Measurements from ENCODE around the gene ACTR10.
A peak's percentile ranks its signal among the peaks of the same experiment; 100 is the strongest.

The ACTR10 gene

DNA sequence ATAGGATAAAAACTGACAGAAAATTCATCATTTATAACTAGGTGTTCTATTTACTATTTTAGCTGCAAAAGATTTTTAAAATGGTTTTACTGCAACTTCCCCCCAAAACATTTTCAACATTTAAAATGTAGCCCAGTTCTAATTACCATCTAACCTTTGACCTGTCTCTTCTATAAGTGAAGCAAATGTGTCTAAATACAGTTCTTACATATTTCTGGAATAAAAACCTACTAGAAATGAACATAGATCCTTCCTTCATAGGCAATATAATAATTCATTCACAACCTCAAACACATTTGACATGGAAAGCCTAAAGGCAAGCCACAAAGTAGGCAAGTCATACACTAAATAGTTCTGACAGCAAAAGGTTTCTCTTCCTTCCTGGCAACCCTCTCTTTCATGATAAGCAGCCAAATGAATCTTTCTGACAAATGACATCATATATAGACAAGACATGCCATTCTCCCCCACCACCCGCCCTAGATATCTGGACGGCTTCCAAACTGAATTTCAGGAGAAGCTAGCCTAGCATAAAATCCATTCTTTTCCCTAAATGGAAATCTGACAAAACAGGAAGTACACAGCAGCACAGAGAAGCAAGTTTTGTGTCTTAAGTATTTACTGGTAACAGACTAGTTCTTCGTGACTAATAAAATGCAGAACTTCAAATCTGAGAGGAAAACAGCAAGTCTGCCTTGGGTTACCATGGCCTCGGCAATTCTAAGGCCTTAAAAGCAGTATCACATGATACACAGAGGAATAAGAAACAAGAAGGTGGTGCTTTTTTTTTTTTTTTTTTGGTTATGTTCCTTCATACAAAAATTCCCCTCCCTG lies 81.2 kb downstream of the ACTR10 start (continued):
- peak; percentile 88 for TF ChIP-seq ZBTB21 (tag by site-specific recombination; IDR thresholded peaks at IDR 0.05)
- TF ChIP-seq ZFP41 (tag by site-specific recombination; IDR thresholded peaks at IDR 0.05; ENCODE audit: borderline replicate concordance), result no peak
- TF ChIP-seq IKZF3 (tag by site-specific recombination; IDR thresholded peaks at IDR 0.05), result 0 out of 2 replicates have a peak, but pooled peaks have one; percentile 42
- TF ChIP-seq ZBTB1 (tag by site-specific recombination; IDR thresholded peaks at IDR 0.05), result no peak
- TF ChIP-seq, protein P1, sequence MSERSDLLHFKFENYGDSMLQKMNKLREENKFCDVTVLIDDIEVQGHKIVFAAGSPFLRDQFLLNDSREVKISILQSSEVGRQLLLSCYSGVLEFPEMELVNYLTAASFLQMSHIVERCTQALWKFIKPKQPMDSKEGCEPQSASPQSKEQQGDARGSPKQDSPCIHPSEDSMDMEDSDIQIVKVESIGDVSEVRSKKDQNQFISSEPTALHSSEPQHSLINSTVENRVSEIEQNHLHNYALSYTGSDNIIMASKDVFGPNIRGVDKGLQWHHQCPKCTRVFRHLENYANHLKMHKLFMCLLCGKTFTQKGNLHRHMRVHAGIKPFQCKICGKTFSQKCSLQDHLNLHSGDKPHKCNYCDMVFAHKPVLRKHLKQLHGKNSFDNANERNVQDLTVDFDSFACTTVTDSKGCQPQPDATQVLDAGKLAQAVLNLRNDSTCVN (tag by site-specific recombination; optimal IDR thresholded peaks at IDR 0.05), result no peak
- TF ChIP-seq ZNF843 (tag by site-specific recombination; IDR thresholded peaks at IDR 0.05), result peak; percentile 27; the same call in 1 of the 2 replicates
- TF ChIP-seq ZNF16 (tag by site-specific recombination; IDR thresholded peaks at IDR 0.05; ENCODE audit: low read depth), result no peak
- TF ChIP-seq ZNF600 (tag by site-specific recombination; IDR thresholded peaks at IDR 0.05), result 0 out of 2 replicates have a peak, but pooled peaks have one; percentile 31
- TF ChIP-seq ZNF391 (tag by site-specific recombination; IDR thresholded peaks at IDR 0.05; ENCODE audit: borderline replicate concordance, low read depth), result no peak
- TF ChIP-seq ZBTB17 (tag by site-specific recombination; IDR thresholded peaks at IDR 0.05), result 0 out of 2 replicates have a peak, but pooled peaks have one; percentile 34
- peak; percentile 32; the same call in 1 of the 2 replicates for TF ChIP-seq KLF1 (tag by site-specific recombination; IDR thresholded peaks at IDR 0.05)
- TF ChIP-seq, protein P2, sequence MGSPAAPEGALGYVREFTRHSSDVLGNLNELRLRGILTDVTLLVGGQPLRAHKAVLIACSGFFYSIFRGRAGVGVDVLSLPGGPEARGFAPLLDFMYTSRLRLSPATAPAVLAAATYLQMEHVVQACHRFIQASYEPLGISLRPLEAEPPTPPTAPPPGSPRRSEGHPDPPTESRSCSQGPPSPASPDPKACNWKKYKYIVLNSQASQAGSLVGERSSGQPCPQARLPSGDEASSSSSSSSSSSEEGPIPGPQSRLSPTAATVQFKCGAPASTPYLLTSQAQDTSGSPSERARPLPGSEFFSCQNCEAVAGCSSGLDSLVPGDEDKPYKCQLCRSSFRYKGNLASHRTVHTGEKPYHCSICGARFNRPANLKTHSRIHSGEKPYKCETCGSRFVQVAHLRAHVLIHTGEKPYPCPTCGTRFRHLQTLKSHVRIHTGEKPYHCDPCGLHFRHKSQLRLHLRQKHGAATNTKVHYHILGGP (tag by site-specific recombination; IDR thresholded peaks at IDR 0.05), result no peak
- peak; percentile 48; the same call in 1 of the 2 replicates for TF ChIP-seq SP7 (tag by site-specific recombination; IDR thresholded peaks at IDR 0.05)
- TF ChIP-seq ZNF791 (tag by site-specific recombination; IDR thresholded peaks at IDR 0.05), result no peak
- TF ChIP-seq ZNF274 (IDR thresholded peaks at IDR 0.05; ENCODE audit: low read length), result no peak
- TF ChIP-seq ZNF274 (tag by site-specific recombination; IDR thresholded peaks at IDR 0.05; ENCODE audit: borderline replicate concordance), result no peak
- TF ChIP-seq ZFP69B (tag by site-specific recombination; IDR thresholded peaks at IDR 0.05), result no peak
- TF ChIP-seq MEIS1 (CRISPR knock-in tag; IDR thresholded peaks at IDR 0.05; ENCODE audit: borderline replicate concordance), result 0 out of 2 replicates have a peak, but pooled peaks have one; percentile 25
- TF ChIP-seq KLF7 (tag by site-specific recombination; IDR thresholded peaks at IDR 0.05; ENCODE audit: borderline replicate concordance), result no peak
- TF ChIP-seq ZNF366 (tag by site-specific recombination; conservative IDR thresholded peaks at IDR 0.05), result peak; percentile 85
- no peak for TF ChIP-seq ZNF658 (tag by site-specific recombination; IDR thresholded peaks at IDR 0.05)
- TF ChIP-seq, protein P3, sequence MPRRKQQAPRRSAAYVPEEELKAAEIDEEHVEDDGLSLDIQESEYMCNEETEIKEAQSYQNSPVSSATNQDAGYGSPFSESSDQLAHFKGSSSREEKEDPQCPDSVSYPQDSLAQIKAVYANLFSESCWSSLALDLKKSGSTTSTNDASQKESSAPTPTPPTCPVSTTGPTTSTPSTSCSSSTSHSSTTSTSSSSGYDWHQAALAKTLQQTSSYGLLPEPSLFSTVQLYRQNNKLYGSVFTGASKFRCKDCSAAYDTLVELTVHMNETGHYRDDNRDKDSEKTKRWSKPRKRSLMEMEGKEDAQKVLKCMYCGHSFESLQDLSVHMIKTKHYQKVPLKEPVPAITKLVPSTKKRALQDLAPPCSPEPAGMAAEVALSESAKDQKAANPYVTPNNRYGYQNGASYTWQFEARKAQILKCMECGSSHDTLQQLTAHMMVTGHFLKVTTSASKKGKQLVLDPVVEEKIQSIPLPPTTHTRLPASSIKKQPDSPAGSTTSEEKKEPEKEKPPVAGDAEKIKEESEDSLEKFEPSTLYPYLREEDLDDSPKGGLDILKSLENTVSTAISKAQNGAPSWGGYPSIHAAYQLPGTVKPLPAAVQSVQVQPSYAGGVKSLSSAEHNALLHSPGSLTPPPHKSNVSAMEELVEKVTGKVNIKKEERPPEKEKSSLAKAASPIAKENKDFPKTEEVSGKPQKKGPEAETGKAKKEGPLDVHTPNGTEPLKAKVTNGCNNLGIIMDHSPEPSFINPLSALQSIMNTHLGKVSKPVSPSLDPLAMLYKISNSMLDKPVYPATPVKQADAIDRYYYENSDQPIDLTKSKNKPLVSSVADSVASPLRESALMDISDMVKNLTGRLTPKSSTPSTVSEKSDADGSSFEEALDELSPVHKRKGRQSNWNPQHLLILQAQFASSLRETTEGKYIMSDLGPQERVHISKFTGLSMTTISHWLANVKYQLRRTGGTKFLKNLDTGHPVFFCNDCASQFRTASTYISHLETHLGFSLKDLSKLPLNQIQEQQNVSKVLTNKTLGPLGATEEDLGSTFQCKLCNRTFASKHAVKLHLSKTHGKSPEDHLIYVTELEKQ (tag by site-specific recombination; IDR thresholded peaks at IDR 0.05; ENCODE audit: borderline replicate concordance), result peak; percentile 41; the same call in 1 of the 2 replicates
- TF ChIP-seq ZNF24 (tag by site-specific recombination; IDR thresholded peaks at IDR 0.05), result peak; percentile 23; the same call in 1 of the 2 replicates
- TF ChIP-seq ZNF174 (tag by site-specific recombination; IDR thresholded peaks at IDR 0.05), result no peak
- 0 out of 2 replicates have a peak, but pooled peaks have one; percentile 40 for TF ChIP-seq GFI1B (tag by site-specific recombination; IDR thresholded peaks at IDR 0.05)
- TF ChIP-seq MZF1 (tag by site-specific recombination; IDR thresholded peaks at IDR 0.05; ENCODE audit: borderline replicate concordance), result no peak
- peak; percentile 95 for TF ChIP-seq ZNF629 (tag by site-specific recombination; IDR thresholded peaks at IDR 0.05)
- TF ChIP-seq ZNF660 (tag by site-specific recombination; IDR thresholded peaks at IDR 0.05), result peak; percentile 89
- TF ChIP-seq ZNF777 (tag by site-specific recombination; IDR thresholded peaks at IDR 0.05; ENCODE audit: borderline replicate concordance), result no peak
- TF ChIP-seq, protein P4, sequence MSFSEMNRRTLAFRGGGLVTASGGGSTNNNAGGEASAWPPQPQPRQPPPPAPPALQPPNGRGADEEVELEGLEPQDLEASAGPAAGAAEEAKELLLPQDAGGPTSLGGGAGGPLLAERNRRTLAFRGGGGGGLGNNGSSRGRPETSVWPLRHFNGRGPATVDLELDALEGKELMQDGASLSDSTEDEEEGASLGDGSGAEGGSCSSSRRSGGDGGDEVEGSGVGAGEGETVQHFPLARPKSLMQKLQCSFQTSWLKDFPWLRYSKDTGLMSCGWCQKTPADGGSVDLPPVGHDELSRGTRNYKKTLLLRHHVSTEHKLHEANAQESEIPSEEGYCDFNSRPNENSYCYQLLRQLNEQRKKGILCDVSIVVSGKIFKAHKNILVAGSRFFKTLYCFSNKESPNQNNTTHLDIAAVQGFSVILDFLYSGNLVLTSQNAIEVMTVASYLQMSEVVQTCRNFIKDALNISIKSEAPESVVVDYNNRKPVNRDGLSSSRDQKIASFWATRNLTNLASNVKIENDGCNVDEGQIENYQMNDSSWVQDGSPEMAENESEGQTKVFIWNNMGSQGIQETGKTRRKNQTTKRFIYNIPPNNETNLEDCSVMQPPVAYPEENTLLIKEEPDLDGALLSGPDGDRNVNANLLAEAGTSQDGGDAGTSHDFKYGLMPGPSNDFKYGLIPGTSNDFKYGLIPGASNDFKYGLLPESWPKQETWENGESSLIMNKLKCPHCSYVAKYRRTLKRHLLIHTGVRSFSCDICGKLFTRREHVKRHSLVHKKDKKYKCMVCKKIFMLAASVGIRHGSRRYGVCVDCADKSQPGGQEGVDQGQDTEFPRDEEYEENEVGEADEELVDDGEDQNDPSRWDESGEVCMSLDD (tag by site-specific recombination; IDR thresholded peaks at IDR 0.05), result no peak
